ENCODE results near the gene ESYT1.

DNA sequence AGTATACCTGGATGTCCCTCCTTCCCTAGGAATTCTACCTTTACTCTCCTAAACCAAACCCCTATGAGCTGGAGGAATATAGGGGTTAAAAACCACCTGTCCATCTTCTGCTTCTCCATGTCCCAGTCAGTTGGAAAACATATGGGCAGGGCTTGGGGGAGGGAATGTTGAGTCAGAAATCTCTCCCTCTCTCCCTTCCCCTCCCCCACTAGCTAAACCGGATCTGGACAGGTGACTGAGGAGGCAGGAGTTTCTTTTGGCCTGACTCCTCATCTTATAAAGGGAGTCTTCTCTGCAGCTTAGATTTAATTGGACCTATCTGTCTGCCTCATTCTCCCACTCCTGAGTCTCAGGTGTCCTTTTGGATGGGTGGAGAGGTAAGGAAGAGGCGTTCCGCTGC lies 42.0 kb upstream of the ESYT1 start:
- TF ChIP-seq, protein P1, sequence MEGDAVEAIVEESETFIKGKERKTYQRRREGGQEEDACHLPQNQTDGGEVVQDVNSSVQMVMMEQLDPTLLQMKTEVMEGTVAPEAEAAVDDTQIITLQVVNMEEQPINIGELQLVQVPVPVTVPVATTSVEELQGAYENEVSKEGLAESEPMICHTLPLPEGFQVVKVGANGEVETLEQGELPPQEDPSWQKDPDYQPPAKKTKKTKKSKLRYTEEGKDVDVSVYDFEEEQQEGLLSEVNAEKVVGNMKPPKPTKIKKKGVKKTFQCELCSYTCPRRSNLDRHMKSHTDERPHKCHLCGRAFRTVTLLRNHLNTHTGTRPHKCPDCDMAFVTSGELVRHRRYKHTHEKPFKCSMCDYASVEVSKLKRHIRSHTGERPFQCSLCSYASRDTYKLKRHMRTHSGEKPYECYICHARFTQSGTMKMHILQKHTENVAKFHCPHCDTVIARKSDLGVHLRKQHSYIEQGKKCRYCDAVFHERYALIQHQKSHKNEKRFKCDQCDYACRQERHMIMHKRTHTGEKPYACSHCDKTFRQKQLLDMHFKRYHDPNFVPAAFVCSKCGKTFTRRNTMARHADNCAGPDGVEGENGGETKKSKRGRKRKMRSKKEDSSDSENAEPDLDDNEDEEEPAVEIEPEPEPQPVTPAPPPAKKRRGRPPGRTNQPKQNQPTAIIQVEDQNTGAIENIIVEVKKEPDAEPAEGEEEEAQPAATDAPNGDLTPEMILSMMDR (IDR thresholded peaks at IDR 0.05) = no peak
- TF ChIP-seq POLR2A (IDR thresholded peaks at IDR 0.05) = no peak

Data from heart left ventricle (tissue), 13 donors.